HG03439 (cell line): ENCODE measurements around the gene RHBG.

Source experiments
- ATAC-seq: cut with Tn5 transposase; IDR thresholded peaks from one replicate; pipeline ENCODE4 v1.9.1; 2021; ENCODE audit warnings: mild to moderate bottlenecking, moderate library complexity; ENCODE audit not compliant: unreplicated experiment

The RHBG gene

GRCh38 chr1:156422602-156423091 is 53.6 kb downstream of the RHBG start:
- no peak for ATAC-seq

DNA sequence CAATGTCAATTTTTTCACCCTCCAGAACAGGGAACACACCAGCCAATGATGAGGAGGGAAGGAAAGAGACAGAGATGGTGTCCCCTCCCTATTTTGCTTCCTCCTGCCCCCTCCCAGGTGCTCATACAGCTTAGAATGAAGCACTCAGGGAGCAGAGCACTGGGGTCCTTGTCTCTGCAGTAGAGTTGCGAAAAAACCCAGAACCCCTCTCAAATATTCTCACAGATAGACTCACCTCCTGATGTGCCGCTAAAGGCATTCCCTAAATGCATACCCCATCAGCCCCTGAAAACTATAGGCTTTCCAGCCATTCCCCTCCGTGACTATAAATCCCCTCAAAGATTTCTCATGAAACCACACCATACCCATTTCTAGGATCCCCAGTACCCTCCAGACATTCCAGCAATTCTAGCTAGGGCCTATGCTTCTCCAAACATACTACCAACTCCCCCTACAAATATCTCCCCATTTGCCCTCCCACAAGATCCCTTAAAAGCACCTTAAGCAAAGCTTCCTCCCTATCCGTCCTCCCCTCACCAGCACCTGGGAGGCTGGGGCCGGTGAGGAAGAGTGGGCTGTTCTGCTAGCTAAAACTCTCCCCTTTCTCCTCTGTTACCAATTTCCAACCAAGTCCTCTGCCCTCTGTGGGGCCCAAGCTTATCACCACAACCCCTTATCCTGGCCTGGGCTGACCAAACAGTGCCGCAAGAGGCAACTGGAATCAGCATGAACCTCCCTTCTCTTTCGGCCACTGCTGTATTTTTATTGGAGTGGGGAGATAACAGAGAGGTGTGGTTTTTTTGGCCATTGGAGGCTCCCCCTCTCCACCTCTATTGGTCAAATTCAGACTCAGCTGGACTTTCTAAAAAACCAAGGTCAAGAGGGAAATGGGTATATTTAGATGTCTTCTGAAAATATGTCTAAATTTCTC is 54.7 kb downstream of the RHBG start:
- ATAC-seq: no peak

- no peak for ATAC-seq
Measured at GRCh38 chr1:156424806-156425432, 55.9 kb downstream of the RHBG start.

GRCh38 chr1:156425943-156426342 is 56.9 kb downstream of the RHBG start:
- no peak for ATAC-seq

DNA sequence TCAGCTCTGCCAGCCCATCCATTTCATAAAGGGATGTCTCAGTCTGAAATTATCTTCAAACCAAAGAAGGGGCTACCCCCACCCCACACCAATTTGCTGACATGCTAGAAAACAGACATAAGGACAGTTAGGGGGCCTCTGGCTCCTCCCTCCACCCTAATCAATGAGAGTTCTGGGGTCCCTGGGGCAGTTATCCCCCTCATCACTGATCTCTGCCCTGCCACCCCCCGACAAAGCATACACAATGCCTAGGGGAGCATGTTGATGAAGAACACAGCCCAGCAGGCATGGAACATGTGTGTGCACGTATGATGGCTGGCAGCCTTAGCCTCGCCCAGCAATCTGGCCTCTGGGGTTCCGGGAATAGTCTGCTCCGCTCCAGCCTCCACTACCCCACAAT is 58.9 kb downstream of the RHBG start:
- no peak for ATAC-seq

DNA sequence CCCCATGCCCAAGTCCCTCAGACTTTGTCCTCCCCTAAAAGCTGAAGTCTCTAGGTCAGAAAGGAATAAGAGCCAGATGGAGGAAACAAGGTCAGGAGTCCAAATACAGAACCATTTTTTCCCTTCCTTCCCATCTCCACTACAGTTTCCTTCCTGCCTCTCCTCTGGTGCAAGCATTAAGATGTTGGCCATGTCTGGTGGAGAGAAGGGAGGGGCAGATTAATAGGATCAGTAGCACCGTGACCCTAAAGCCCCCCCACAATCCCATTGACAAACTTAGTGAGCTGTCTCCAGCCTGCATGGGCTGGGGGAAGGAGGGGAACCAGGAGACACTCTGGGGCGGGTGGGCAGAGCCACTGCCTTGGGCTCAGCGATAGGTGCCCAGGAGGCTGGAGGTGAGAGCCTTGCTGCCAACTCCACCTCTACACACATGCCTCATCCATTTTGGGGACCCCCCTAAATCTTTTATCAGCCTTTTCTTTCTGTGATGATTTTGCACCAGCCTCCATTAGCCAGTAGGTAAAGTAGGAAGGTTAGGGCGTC is 59.8 kb downstream of the RHBG start:
- no peak for ATAC-seq

- ATAC-seq: no peak
Measured at GRCh38 chr1:156429313-156430060, 60.5 kb downstream of the RHBG start.

DNA sequence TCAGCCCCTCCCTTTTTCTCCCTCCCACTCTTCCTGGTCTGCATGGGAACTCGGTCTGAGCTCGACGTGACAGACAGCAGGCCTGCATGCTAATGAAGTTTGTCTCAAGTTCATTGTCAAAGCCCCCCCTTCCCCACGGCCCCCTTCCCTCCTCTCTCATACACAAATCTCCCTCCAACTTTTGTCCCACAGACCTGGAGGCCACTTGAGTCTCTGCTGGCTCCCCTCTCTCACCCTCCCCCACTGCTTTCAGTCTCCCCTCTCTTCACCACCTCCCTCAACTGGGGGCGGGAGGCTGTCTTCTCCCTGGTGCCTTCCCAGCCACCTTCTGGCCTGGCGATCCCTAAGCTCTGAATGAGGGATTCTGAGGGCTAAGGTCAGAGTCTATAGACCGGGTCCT is 61.3 kb downstream of the RHBG start:
- no peak for ATAC-seq

GRCh38 chr1:156430866-156431265 is 61.9 kb downstream of the RHBG start:
- ATAC-seq: no peak

- no peak for ATAC-seq
Measured at GRCh38 chr1:156431366-156431765, 62.4 kb downstream of the RHBG start.

DNA sequence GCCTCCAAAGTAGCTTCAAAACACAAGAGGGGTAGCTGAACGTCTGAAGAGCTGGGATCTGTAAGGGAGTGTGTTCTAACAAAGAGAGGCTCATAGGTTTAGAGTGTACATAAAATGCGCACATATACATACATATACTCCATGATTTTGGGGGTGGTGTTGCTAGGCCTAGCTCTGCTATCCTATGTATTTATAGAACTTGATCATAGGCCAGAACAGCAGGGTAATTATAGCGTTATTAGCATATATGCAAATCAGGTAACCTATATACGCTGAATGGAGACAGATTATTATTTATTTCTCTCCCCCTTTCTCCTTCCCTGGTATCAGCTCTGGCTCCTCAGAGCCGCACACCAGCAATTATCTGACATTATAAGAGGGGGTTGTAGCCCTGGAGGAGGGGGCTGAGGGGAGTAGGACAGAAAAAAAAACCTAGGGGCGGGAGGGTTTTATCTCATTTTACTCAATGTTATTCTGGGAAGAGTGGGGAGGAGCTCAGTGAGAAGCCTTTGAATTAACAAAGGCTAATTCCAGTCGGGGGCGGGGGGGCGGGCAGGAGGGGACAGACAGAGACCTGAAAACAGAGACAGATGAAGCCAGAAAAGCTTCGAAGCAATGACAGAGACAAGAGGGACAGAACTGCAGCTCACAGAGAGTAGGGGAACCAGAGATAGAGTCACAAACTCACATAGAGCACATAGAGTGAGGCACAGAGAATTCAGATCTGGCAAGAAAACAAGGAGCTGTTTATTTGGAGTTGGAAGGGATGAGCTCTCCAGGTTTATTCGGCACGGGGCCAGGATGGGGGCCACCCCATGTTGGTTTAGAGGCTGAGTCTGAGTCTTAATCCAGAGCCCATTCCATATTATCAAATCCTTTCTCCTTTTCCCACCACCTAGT is 63.0 kb downstream of the RHBG start:
- ATAC-seq: no peak

DNA sequence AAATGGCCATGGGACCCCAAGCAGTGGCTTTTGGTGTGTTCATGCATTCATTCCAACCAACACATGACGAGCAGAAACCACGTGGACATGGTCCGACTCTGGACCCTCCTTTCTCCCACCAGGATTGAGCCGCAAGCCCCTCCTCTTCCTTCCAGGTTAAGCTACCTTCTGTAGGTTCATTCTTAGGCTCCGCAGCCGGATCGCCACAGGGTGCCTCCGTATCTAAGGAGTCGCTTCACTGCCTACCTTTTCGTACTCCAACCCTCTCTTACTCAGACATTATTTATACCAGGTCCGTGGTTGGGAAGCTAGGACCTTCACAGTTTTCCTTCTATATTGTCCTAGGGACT is 63.6 kb downstream of the RHBG start:
- ATAC-seq: no peak

DNA sequence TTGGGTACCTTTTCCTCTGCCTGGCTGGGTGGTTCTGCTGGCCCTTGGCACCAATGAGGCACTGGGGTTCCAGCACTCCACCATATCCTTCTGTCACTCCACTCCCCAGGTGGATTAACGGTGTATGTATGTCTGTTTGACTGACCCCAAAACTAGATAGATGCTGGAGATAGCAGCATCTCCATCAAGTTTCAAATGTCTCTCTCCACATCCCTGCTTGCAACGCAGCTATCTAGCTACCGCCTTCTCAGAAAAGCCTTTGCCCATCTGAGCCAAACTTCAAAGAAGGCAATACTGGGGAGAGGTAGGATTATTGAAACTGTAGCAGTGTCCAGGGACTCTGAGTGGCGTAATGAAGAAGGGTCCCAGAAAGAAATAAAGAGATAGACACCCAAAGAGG is 64.0 kb downstream of the RHBG start:
- no peak for ATAC-seq

GRCh38 chr1:156433602-156434001 is 64.6 kb downstream of the RHBG start:
- no peak for ATAC-seq
